T-helper 2 cell (primary cell): Measurements from ENCODE around the gene MAP3K10.
"Not testable (repeated sequence)": the region's sequence is repeated elsewhere in the genome, so short reads cannot be mapped to it uniquely, and the experiment has no call there.

ENCODE experiments used
- DNase-seq, 5 experiments: peaks; one replicate each; pipeline versions ENCODE4 v3.0.0 to v3.0.0-alpha.2; 2012 to 2022

The MAP3K10 gene

GRCh38 chr19:40217934-40218890 lies 27.0 kb downstream of the MAP3K10 start, which contains the start of gene TTC9B:
Gene TTC9B (minus strand): TSS chr19:40218384. CDS start chr19:40218381, 3 bp downstream.
- peak in 3 of 5 experiments; percentile 35 to 50 (median 35) for DNase-seq

GRCh38 chr19:40219029-40219428 lies 27.8 kb downstream of the MAP3K10 start:
- DNase-seq = not testable (repeated sequence)

- no peak for DNase-seq
Observed at GRCh38 chr19:40219721-40220276, 28.6 kb downstream of the MAP3K10 start.

- no peak for DNase-seq
Observed at GRCh38 chr19:40220674-40221073, 29.4 kb downstream of the MAP3K10 start.

GRCh38 chr19:40221858-40222619 lies 30.8 kb downstream of the MAP3K10 start:
- DNase-seq = peak; percentile 36 to 85 (median 64)

- peak in 3 of 5 experiments; percentile 11 to 43 (median 20) for DNase-seq
Observed at GRCh38 chr19:40223135-40223822, 32.1 kb downstream of the MAP3K10 start.

- no peak for DNase-seq
Observed at GRCh38 chr19:40224342-40225150, 33.3 kb downstream of the MAP3K10 start.

GRCh38 chr19:40225440-40226305 lies 34.4 kb downstream of the MAP3K10 start:
- no peak for DNase-seq

GRCh38 chr19:40228346-40228745 lies 37.1 kb downstream of the MAP3K10 start:
- no peak for DNase-seq

GRCh38 chr19:40228863-40229262 lies 37.6 kb downstream of the MAP3K10 start:
- no peak for DNase-seq

GRCh38 chr19:40229484-40229883 lies 38.3 kb downstream of the MAP3K10 start:
- no peak for DNase-seq

GRCh38 chr19:40229926-40230417 lies 38.7 kb downstream of the MAP3K10 start:
- no peak for DNase-seq

GRCh38 chr19:40231057-40231456 lies 39.8 kb downstream of the MAP3K10 start:
- no peak for DNase-seq

- no peak for DNase-seq
Observed at GRCh38 chr19:40231544-40232424, 40.6 kb downstream of the MAP3K10 start.

GRCh38 chr19:40232479-40232878 lies 41.3 kb downstream of the MAP3K10 start:
- no peak for DNase-seq

GRCh38 chr19:40232949-40233810 lies 42.0 kb downstream of the MAP3K10 start:
- DNase-seq = no peak

- no peak for DNase-seq
Observed at GRCh38 chr19:40233811-40234389, 42.7 kb downstream of the MAP3K10 start.
